ENCODE results near the gene SYT17.

The SYT17 gene

DNA sequence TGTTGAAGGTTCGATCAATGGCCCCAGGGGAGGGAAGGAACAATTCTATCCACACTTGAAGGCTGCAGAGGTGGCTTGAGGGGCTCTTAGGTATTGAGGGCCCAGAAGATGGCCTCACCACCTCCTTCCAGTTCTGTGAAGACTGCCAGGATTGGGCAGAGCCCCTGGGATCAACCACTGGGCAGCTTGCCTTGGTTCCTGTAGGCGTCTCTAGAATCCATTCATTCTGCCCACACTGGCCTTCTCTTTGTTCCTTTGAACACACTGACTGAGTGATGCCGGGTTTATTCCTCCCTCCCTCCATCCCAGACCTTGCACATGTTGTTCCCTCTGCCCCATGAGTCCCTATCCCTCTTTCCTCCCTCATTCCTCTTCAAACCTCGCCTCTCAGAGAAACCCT lies 50.5 kb downstream of the SYT17 start:
- no peak for DNase-seq (ENCODE audit: low read depth in 2 of 2)

DNA sequence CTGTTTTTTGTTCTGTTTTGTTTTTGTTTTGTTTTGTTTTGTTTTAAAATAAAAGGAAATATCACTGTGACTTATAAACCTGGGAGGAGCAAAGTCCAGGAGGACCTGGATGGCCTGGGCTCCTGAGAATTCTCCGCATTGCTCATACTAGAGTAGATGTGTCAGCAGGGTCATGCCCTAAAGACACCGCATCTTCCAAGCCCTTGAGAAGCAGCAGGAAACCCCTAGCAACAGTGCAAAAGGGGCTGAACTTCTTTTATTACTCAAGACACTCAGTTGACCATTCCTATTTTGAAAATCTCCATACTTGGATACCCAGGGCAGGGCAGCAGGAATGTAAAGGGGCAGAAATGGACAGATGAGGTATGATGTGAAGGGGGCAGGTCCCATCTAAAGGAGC lies 51.8 kb downstream of the SYT17 start:
- DNase-seq (ENCODE audit: low read depth in 2 of 2): no peak

DNA sequence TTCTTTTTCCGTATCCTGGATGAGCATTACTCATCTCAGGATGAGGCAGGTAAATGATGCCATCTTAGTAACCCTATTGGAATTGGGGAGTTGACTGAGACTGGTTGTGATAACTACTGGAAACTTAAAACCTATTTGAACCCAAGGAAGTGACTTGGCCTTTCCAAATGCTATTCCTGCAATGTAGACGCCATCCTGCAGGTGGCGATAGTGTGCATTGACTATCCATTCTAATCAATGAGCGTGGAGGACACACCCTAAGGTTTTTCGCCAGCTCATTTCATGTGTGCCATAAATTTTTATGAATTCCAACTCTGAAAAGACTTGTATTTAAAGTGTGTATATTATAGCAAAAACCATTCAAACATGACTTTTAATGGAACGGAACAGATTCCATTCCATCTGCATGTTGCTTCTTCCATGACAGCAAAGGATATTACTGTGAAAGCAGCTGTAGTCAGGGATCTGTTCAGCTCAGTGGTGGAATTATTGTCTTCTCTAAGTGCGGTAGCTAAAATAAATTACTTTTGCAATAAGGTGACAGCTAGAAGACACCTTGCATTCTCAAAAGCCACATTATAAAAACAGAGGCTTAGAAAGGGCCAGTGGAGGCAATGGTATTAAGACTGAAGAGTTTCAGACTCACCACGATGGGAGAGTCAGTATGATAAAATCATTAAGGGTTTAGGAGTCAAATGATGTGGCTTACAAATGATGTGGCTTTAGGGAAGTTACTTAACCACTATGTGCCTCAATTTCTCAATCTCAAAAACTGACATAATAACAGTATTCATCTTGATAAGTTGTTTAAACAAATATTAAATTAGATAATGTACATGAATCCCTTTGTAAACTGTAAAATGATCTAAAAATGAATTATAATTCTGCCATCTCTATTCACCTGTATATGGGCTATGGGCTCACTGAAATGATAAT lies 55.5 kb downstream of the SYT17 start:
- peak in 1 of 2 donors; percentile 18 for DNase-seq (ENCODE audit: low read depth in 2 of 2)

DNA sequence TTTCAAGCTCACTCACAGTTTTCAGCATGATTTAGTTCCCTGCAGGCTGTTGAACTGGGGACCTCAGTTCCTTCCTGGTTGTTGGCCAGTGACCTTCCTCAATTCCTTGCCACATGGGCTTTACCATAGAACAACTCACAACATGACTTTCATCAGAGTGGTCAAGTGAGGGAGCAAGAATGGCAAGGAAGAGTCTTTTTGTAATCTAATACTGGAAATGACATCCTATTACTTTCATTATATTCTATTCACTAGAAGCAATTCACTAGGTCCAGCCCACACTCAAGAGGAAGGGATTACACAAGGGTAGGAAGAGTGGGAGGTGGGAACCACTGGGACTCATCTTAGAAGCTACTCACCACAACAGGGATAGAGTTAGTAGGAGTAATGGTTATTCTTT lies 57.6 kb downstream of the SYT17 start:
- DNase-seq (ENCODE audit: low read depth in 2 of 2): no peak

GRCh38 chr16:19227643-19228042 lies 59.6 kb downstream of the SYT17 start:
- no peak for DNase-seq (ENCODE audit: low read depth in 2 of 2)

DNA sequence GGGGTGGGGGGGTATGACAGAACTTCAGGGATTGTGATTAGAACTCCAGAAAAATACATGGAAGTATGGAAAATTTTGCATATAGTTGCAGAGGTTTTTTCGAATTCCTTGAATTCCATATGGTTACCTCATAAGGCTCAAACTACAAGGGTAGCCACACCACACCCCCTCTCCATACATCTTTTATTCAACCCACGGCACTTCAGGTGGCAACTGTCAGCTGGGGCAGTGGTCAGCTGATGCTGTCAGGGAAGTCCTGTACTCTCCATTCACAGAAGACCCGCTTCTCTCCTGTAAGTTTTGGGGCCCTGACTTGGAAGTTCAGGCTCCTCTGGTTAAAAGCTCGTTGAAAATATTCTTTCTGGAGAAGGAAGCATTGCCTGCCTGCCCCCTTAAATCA lies 60.0 kb downstream of the SYT17 start:
- DNase-seq (ENCODE audit: low read depth in 2 of 2): no peak

DNA sequence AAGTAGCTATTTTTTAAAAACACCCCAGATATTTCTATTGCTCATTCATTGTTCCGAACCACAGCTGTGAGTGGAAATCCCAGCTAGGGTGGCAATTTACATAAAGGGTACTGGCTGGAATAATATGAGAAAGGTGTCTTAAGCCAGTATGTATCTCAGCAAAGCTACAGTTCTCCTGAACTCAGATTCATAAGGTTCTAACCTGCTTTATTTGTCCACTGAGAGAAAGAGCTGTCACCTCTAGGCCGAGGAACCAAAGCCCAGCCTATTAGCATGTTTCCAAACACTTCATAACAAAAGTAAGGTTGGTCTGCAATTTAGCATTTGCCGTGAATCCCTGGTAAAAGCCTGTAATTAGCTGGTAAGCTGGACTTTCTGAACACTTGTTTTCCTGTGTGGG lies 60.5 kb downstream of the SYT17 start:
- no peak for DNase-seq (ENCODE audit: low read depth in 2 of 2)

GRCh38 chr16:19230575-19230974 lies 62.5 kb downstream of the SYT17 start:
- no peak for DNase-seq (ENCODE audit: low read depth in 2 of 2)

GRCh38 chr16:19231881-19232280 lies 63.8 kb downstream of the SYT17 start:
- DNase-seq (ENCODE audit: low read depth in 2 of 2): no peak

GRCh38 chr16:19232988-19233387 lies 64.9 kb downstream of the SYT17 start:
- DNase-seq (ENCODE audit: low read depth in 2 of 2): no peak

DNA sequence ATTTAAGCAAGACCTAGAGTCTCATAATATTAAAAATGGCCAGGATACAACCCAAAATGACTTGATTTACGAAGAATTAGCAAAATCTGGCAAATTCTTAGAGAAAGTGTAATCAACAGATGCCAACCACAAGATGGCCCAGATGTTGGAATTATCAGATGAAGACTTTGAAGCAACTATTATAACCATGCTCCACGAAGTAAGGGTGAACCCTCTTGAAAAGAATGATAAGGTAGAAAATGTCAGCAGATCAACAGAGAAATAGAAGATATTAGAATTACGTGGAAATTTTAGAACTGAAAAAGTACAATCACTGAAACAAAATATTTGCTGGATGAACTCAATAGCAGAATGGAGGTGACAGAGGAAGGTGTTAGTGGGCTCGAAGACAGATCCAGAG lies 67.4 kb downstream of the SYT17 start:
- DNase-seq (ENCODE audit: low read depth in 2 of 2): no peak

GRCh38 chr16:19235886-19236285 lies 67.8 kb downstream of the SYT17 start:
- no peak for DNase-seq (ENCODE audit: low read depth in 2 of 2)

GRCh38 chr16:19236561-19237209 lies 68.6 kb downstream of the SYT17 start:
- DNase-seq (ENCODE audit: low read depth in 2 of 2): no peak

DNA sequence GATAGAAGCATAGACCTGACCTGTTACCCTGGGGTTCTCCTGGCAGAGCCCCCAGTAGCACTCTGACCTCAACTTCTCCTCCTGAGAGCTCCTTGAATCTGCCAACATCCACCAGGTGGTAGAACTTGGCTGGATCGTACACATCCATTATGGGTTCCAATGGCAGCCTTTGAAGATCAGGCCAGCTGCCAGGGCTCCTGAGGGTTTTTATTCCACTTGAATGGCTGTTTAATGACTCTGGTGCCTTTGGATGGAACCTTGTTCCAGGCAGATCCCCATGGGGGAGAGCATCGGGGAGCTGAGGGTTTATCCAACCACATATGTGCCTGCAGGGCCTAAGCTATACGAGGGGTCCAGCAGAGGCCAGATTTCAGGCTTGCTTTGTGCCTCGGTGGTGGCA lies 70.4 kb downstream of the SYT17 start:
- no peak for DNase-seq (ENCODE audit: low read depth in 2 of 2)

GRCh38 chr16:19239511-19240155 lies 71.6 kb downstream of the SYT17 start:
- DNase-seq (ENCODE audit: low read depth in 2 of 2): no peak

DNA sequence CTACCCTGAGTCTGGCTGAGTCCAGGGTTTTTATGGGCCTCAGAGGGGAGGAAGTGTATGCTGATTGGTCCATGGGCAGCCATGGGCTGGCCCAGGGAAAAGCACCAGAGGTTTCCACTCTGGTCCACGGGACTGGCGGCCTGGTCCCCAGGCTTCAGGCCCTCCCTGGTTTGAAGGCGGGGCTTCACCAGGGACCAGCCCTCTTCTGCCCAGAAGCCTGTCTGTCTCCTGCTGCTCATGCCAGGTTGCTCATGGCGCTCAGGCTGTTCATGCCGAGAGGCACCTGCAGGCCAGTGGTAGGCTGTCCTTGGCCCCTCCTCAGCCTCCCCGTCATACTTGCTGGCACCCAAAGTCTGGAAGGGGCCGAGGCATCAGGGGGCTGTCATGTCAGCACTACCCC lies 72.5 kb downstream of the SYT17 start:
- DNase-seq (ENCODE audit: low read depth in 2 of 2): no peak

DNA sequence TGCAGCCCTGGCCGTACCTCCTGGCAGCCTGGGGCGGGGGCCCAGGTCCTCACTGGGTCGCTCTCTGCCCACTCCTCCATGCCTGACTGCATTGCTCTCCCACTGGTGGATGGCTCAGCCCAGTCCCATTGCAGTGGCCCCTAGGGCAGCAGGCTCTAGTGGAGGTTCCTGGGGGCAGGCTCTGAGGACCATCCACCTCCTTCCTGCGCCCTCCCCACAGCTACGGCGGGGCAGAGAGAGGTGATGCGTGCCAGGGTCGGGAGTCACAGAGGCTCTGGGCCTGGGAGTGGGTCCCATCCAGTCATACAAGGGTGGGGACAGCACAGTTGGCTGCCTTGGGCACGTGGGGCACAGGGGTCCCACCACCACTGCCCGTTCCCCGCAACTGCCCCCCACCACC lies 73.5 kb downstream of the SYT17 start:
- no peak for DNase-seq (ENCODE audit: low read depth in 2 of 2)

DNA sequence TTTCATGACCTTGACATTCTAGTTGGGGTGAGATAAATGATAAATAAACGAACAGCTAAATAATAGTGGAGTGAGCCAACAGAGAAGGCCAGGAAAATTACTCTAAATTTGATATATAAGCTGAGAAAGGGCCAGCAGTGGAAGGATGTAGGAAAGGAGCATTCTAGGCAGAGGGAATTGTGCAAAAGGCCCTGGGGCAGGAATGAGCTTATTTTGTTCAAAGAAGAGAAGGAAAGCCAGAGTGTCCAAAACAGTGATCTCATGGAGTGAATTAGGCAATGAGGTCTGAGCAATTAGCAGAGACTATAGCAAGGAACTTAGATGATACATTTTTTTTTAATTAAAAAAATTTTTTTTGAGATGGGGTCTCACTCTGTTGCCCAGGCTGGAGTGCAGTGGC lies 74.1 kb downstream of the SYT17 start:
- DNase-seq (ENCODE audit: low read depth in 2 of 2): no peak

GRCh38 chr16:19242987-19243575 lies 75.0 kb downstream of the SYT17 start:
- DNase-seq (ENCODE audit: low read depth in 2 of 2): no peak

GRCh38 chr16:19245326-19245925 lies 77.4 kb downstream of the SYT17 start:
- no peak for DNase-seq (ENCODE audit: low read depth in 2 of 2)

GRCh38 chr16:19252904-19253303 lies 84.9 kb downstream of the SYT17 start:
- no peak for DNase-seq (ENCODE audit: low read depth in 2 of 2)

DNA sequence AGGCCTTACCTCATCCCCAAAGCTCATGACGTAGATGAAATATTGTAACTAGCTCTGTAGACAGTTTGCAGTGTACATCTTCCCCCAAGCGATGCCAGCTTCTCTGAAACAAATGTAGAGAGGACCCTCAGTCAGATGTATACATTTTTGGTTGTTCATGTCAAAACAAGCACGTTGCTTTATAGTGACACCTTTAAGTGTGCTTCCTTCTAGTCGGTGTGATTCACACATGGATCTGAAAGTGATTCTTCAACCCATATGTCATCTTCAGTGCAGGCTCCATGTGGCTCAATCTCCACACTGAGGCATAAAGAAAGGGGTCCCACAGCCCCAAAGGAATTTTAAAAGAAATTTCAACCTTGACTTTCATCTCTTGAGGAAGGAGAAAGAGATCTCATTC lies 86.6 kb downstream of the SYT17 start:
- DNase-seq (ENCODE audit: low read depth in 2 of 2): no peak

Data from stimulated activated CD4-positive, alpha-beta T cell treated with anti-CD3 and anti-CD28 coated beads, Interleukin-1b, Interleukin-23, amount 100 ng/mL, for 4 hours (primary cell).